DOHH2 (cell line): Measurements from ENCODE around the gene SNRNP48.

Experiments
- H3F3A ChIP-seq: fragments of 200-600 bp; sonication (generic), shearing (Covaris generic); 2 replicates; pipeline ENCODE4 v1.6.0; 2016; ENCODE audit warnings: antibody characterized with exemption, mild to moderate bottlenecking; ENCODE audit not compliant: control insufficient read depth, insufficient read depth
- H3K27ac ChIP-seq: fragments of 200-600 bp; sonication (generic); 2 replicates; pipeline ENCODE4 v1.5.1; 2014; ENCODE audit warnings: low read depth, mild to moderate bottlenecking, low read length, moderate library complexity
- H3K27me3 ChIP-seq: fragments of 200-600 bp; sonication (generic); 2 replicates; pipeline ENCODE4 v1.6.1; 2014; ENCODE audit warnings: mild to moderate bottlenecking, low read length, mixed read lengths; ENCODE audit not compliant: control insufficient read depth
- H3K36me3 ChIP-seq: fragments of 200-600 bp; sonication (generic); 2 replicates; pipeline ENCODE4 v1.6.1; 2014; ENCODE audit warnings: mild to moderate bottlenecking, low read length, moderate library complexity, mixed read lengths; ENCODE audit not compliant: control insufficient read depth
- H3K4me1 ChIP-seq: fragments of 200-600 bp; sonication (generic); 2 replicates; pipeline ENCODE4 v1.6.1; 2014; ENCODE audit warnings: mild to moderate bottlenecking, low read length, mixed read lengths; ENCODE audit not compliant: control insufficient read depth
- H3K4me2 ChIP-seq: fragments of 200-600 bp; sonication (generic); 2 replicates; pipeline ENCODE4 v1.6.0; 2014; ENCODE audit warnings: mild to moderate bottlenecking, low read length, moderate library complexity
- H3K4me3 ChIP-seq: fragments of 200-600 bp; sonication (generic); 2 replicates; pipeline ENCODE4 v1.5.1; 2014; ENCODE audit warnings: mild to moderate bottlenecking, low read length, mixed read lengths
- H3K79me2 ChIP-seq: fragments of 200-600 bp; sonication (generic); 2 replicates; pipeline ENCODE4 v1.6.1; 2014; ENCODE audit warnings: mild to moderate bottlenecking, low read length, mixed read lengths; ENCODE audit not compliant: control insufficient read depth
- H3K9me2 ChIP-seq: fragments of 200-600 bp; sonication (generic); replicated peaks from 2 replicates; pipeline ENCODE4 v1.6.1; 2014; ENCODE audit warnings: mild to moderate bottlenecking, low read length, mixed read lengths; ENCODE audit not compliant: control insufficient read depth
- H3K9me3 ChIP-seq: fragments of 200-600 bp; sonication (generic); 2 replicates; pipeline ENCODE4 v1.6.1; 2014; ENCODE audit warnings: antibody characterized with exemption, low read length, mixed read lengths; ENCODE audit not compliant: control insufficient read depth, insufficient read depth
- H4K20me1 ChIP-seq: fragments of 200-600 bp; sonication (generic); 2 replicates; pipeline ENCODE4 v1.6.0; 2014; ENCODE audit warnings: low read depth, mild to moderate bottlenecking, antibody characterized with exemption, low read length, moderate library complexity; ENCODE audit not compliant: control insufficient read depth, insufficient read depth
- CTCF ChIP-seq: fragments of 200-600 bp; sonication (generic); IDR thresholded peaks from one replicate; pipeline ENCODE4 v1.5.1; 2014; ENCODE audit warnings: antibody characterized with exemption, mild to moderate bottlenecking, low read depth, low read length; ENCODE audit not compliant: poor library complexity, severe bottlenecking
- EZH2phosphoT487 ChIP-seq: fragments of 200-600 bp; sonication (generic); IDR thresholded peaks from 2 replicates; pipeline ENCODE4 v1.6.1; 2017; ENCODE audit warnings: borderline replicate concordance, mild to moderate bottlenecking, antibody characterized with exemption, low read length, moderate library complexity, mixed read lengths

The SNRNP48 gene

GRCh38 chr6:7661364-7661763 lies 71.4 kb downstream of the SNRNP48 start:
- H3K9me2 ChIP-seq: no peaks in the 10 kb centered on the region; the same call in 1 of the 2 replicates
- H3K9me3 ChIP-seq: no peaks in the 10 kb centered on the region
- H3K4me3 ChIP-seq: no peak overlapping the region
- no peak overlapping the region for H3K4me2 ChIP-seq
- no peaks in the 10 kb centered on the region for H3F3A ChIP-seq
- H4K20me1 ChIP-seq: no peaks in the 10 kb centered on the region
- H3K36me3 ChIP-seq: no peaks in the 10 kb centered on the region
- no peaks in the 10 kb centered on the region for H3K79me2 ChIP-seq
- H3K27ac ChIP-seq: no peak overlapping the region
- TF ChIP-seq EZH2phosphoT487: no peak
- no peak for TF ChIP-seq CTCF
- no peaks in the 10 kb centered on the region for H3K27me3 ChIP-seq
- H3K4me1 ChIP-seq: no peaks in the 10 kb centered on the region
